ENCODE results near the gene PRKG1.
A peak's percentile ranks its signal among the peaks of the same experiment; 100 is the strongest.

PRKG1 gene

GRCh38 chr10:51297438-51297837, 223.2 kb downstream of the PRKG1 start:
- DNase-seq (ENCODE audit: low spot score) = peak; percentile 14
- CTCF ChIA-PET = no interaction called here
- H3K27ac ChIP-seq = no peak overlapping the region
- no peak for TF ChIP-seq CTCF (conservative IDR thresholded peaks at IDR 0.05; ENCODE audit: low read depth)
- POLR2A ChIA-PET (ENCODE audit: low non-redundant PET) = no interaction called here

GRCh38 chr10:51300617-51301304, 226.5 kb downstream of the PRKG1 start:
- no peak for TF ChIP-seq CTCF (conservative IDR thresholded peaks at IDR 0.05; ENCODE audit: low read depth)
- ChIA-PET POLR2A (ENCODE audit: low non-redundant PET) (no interaction called here), CTCF (interaction anchor here (0.6 to 0.7 kb wide), 2 partner anchors 18 kb away, joined by 3 read pairs; no protein-coding TSS in a partner anchor)
- H3K27ac ChIP-seq = no peak overlapping the region
- DNase-seq (ENCODE audit: low spot score) = no peak

- H3K27ac ChIP-seq = no peak overlapping the region
- CTCF ChIA-PET = no interaction called here
- POLR2A ChIA-PET (ENCODE audit: low non-redundant PET) = no interaction called here
- no peak for TF ChIP-seq CTCF (conservative IDR thresholded peaks at IDR 0.05; ENCODE audit: low read depth)
- DNase-seq (ENCODE audit: low spot score) = no peak
These were observed 227.4 kb downstream of the PRKG1 start for GRCh38 chr10:51301644-51302043.

- CTCF ChIA-PET = no interaction called here
- POLR2A ChIA-PET (ENCODE audit: low non-redundant PET) = no interaction called here
- TF ChIP-seq CTCF (conservative IDR thresholded peaks at IDR 0.05; ENCODE audit: low read depth) = no peak
- DNase-seq (ENCODE audit: low spot score) = no peak
- no peak overlapping the region for H3K27ac ChIP-seq
These were observed 228.0 kb downstream of the PRKG1 start for GRCh38 chr10:51302316-51302715.

- CTCF ChIA-PET = interaction anchor here (0.6 to 0.9 kb wide), 2 partner anchors 42 to 81 kb away, joined by 4 to 5 read pairs; no protein-coding TSS in a partner anchor
- TF ChIP-seq CTCF (conservative IDR thresholded peaks at IDR 0.05; ENCODE audit: low read depth) = no peak
- POLR2A ChIA-PET (ENCODE audit: low non-redundant PET) = no interaction called here
- no peak for DNase-seq (ENCODE audit: low spot score)
- no peak overlapping the region for H3K27ac ChIP-seq
These were observed 233.8 kb downstream of the PRKG1 start for GRCh38 chr10:51308116-51308515.

- no peak for DNase-seq (ENCODE audit: low spot score)
- ChIA-PET POLR2A (ENCODE audit: low non-redundant PET) (no interaction called here), CTCF (interaction anchor here (0.6 kb wide), 1 partner anchor 133 kb away, joined by 3 read pairs; no protein-coding TSS in a partner anchor)
- no peak overlapping the region for H3K27ac ChIP-seq
- no peak for TF ChIP-seq CTCF (conservative IDR thresholded peaks at IDR 0.05; ENCODE audit: low read depth)
These were observed 236.9 kb downstream of the PRKG1 start for GRCh38 chr10:51311228-51311627.
